GM19240 (cell line): ENCODE measurements around the gene PLAC9.
"Not testable (repeated sequence)": the region's sequence is repeated elsewhere in the genome, so short reads cannot be mapped to it uniquely, and the experiment has no call there.

ENCODE experiments used
- DNase-seq: peaks from one replicate; pipeline ENCODE4 v3.0.0; 2011; ENCODE audit warnings: low spot score; ENCODE audit not compliant: insufficient read length

Gene PLAC9

DNA sequence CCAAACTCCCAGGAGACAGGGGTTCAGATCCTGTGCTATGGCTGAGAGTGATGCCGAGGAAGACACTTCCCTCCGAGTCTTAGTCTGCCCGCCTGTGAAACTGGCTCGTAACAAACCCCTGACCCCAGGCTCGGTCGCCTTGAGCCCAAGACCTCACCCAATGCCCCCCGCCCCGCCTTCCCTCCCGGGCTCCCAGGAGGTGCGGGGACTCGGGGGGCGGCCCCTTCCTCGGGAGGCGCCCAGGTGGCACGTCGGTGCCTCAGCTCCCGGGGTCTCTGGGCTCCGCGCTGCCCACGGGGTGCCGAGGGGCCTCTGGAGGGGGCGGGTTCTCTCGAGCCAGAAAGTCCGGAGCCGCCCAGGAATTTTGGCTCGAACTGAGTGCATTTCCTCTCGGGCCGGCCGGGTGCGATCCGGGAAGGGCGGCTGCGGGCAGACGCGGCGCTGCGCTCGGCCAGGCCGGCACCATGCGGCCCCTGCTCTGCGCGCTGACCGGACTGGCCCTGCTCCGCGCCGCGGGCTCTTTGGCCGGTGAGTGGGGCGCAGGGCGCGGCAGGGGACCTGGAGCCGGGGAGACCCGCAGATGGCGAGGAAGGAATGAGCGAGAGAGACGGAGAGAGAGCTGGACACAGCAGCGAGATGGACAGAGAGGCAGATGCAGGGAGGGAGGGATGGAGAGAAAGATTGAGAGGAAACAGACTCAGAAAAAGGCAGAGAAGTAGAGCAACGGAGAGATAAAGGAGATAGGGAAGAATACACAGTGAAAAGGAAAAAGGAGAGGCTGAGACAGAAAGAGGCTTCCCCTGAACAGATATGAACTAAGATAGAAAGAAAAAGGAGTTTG, at the start of gene PLAC9:
Gene PLAC9 (plus strand): TSS at position 432 of the 841 bp plus-strand sequence. CDS start 33 bp downstream, at position 465.
- no peak for DNase-seq

- DNase-seq, result no peak
Measured at GRCh38 chr10:80090121-80090520, 42.4 kb upstream of the PLAC9 start.

- DNase-seq, result no peak
Measured at GRCh38 chr10:80094231-80094630, 38.3 kb upstream of the PLAC9 start.

GRCh38 chr10:80098272-80098671, 34.3 kb upstream of the PLAC9 start:
- not testable (repeated sequence) for DNase-seq

- DNase-seq, result not testable (repeated sequence)
Measured at GRCh38 chr10:80099295-80099694, 33.2 kb upstream of the PLAC9 start.

DNA sequence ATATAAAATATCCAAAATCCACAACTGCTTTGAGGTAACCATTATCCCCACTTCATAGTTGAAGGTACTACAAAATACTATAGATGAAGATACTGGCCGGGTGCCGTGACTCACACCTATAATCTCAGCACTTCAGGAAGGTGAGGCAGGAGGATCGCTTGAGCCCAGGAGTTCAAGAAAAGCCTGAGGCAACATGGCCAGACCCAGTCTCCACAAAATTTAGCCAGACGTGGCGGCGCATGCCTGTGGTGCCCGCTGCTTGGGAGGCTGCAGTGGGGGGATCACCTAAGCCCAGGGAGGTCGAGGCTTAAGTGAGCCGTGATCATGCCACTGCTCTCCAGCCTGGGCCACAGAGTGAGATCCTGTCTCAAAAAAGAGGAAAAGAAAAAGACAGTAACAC, 32.4 kb upstream of the PLAC9 start:
- no peak for DNase-seq

DNA sequence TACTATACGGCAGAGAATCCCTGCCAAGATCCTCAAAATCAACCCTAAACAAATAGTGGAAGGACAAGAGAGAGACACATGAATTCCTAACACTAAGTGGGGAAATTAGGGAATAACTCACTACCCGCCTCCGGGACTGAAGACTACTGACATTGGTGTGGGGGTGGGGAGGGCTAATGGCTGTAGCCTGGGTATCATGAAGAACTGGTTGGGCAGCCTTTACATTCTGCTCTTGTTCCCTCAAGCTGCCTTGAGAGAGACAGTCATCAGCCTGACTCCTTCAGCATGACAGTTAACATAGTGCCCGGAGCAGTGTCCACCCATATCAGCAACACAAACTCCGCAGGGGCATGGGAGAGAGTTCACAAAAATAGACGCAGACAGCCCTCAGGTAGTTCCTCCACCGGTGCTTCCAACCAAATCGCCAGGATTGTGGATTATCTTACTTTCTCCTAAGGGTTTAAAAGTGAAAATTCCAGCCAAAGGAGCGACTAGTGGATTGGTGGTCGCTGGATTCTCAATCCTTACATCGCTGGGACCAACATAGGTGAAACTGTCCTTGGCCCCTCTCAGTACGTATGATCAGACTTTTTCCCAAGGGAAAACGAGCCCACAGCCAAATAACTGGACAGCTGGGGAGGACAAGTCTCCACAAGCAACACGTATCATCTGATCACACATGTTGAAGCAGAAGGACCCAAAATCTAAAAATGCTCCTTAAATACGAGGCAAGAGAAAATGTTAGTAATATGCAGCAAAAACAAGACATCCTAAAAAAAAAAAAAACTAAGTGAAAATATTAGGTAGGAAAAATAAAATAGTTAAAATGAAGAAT, 31.5 kb upstream of the PLAC9 start:
- no peak for DNase-seq

- no peak for DNase-seq
Measured at GRCh38 chr10:80104066-80104926, 28.2 kb upstream of the PLAC9 start.

DNA sequence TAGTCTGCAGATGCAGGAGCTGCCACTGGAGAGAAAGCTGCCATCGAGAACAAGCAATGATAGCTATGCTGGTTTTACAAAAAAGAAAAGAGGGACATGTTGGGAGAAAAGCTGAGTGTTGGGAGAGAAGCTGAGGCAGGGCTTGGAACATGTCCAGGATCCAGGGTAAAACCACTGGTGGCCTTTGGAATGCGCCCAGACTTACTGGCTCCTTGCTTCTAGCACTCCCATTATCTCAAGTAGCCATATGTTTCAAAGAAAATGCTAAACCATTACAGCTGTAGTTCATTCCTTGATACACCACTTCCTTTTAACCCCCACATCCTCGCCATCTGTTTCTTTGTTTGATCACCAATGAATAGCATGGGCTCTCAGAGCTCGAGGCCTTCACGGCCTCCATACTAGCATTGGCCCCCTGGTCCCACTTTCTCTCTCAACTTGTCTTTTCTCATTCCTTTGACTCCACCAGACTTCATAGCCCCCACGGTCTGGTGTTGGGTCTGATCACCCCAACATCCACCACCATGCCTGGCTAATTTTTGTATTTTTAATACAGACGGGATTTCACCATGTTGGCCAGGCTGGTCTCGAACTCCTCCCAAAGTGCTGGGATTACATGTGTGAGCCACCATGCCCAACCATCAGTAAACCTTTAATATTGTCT, 23.8 kb upstream of the PLAC9 start:
- DNase-seq, result no peak

- no peak for DNase-seq
Measured at GRCh38 chr10:80110986-80111385, 21.5 kb upstream of the PLAC9 start.

- DNase-seq, result no peak
Measured at GRCh38 chr10:80118669-80119068, 13.9 kb upstream of the PLAC9 start.

- DNase-seq, result no peak
Measured at GRCh38 chr10:80122110-80122710, 10.3 kb upstream of the PLAC9 start.

GRCh38 chr10:80122746-80123145, 9.8 kb upstream of the PLAC9 start:
- DNase-seq, result no peak

GRCh38 chr10:80126876-80127275, 5.7 kb upstream of the PLAC9 start:
- DNase-seq, result no peak

DNA sequence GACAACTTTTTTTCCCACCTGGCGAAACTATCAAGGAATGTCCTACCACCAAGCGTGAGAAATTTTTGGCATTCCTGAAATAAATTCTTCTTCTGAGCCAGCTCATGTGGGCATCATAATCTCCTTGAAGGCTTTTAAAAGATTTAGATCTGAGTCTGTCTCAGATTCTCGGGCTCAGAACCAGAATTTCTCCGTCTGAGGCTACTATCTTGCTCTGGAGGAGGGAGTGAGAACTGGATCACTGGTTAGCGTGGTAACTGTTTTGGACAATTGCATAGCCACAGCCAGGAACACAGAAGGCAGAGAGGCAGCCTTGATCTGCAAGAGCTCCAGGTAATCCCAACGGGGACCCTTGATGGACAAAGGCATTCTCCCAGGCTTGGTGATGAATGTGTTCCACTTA, 1.0 kb upstream of the PLAC9 start:
- DNase-seq, result no peak

GRCh38 chr10:80133206-80133605, 676 bp downstream of the PLAC9 start:
- no peak for DNase-seq

DNA sequence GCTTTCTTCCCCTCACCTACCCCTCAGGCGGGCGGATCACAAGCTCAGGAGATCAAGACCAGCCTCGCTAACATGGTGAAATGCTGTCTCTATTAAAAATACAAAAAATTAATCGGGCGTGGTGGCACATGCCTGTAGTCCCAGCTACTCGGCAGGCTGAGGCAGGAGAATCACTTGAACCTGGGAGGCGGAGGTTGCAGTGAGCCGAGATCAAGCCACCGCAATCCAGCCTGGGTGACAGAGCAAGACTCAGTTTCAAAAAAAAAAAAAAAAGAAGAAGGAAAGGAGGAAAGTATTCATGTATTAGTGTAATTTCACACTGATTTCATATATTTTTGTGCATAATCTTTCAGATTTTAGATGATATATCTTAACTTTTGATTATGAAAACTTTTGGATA, 1.2 kb downstream of the PLAC9 start:
- DNase-seq, result not testable (repeated sequence)

- DNase-seq, result no peak
Measured at GRCh38 chr10:80136134-80136571, 3.6 kb downstream of the PLAC9 start.

- DNase-seq, result no peak
Measured at GRCh38 chr10:80137031-80137862, 4.7 kb downstream of the PLAC9 start.

DNA sequence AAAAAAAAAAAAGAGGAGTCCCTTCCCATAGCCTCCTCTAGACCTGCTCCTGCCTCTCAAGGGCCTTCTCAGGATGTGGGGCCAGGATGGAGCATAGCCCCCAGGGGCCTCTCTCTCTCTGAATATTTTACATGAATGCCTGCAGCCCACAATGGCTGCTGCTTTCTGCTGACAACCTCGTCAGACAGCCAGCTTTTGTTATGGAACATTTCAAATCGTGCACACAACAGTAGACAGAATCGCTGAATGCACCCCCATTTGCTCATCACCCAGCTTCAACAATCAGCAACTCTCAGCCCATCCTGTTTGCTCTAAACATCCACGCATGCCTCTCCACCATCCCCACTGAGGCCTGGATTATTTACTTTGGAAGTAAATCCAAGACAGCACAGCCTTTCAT, 5.4 kb downstream of the PLAC9 start:
- DNase-seq, result no peak
